Stimulated activated naive CD8-positive, alpha-beta T cell treated with anti-CD3 and anti-CD28 coated beads, Interleukin-15, amount 100 ng/mL, for 72 hours (primary cell): ENCODE measurements around the gene MPV17L.
"Not testable (repeated sequence)": the region's sequence is repeated elsewhere in the genome, so short reads cannot be mapped to it uniquely, and the experiment has no call there.

Source experiments
- ATAC-seq: fragments of 150-1000 bp; cut with Tn5 transposase; 2 replicates; pipeline ENCODE4 v1.10.0; 2021; ENCODE audit warnings: mild to moderate bottlenecking, moderate library complexity
- DNase-seq, 2 donors: peaks; one replicate each; pipeline ENCODE4 v3.0.0; 2021 to 2022
- H3K27ac Mint-ChIP-seq, 2 donors: one replicate each; pipeline ENCODE4 v1.8.0; 2022; ENCODE audit warnings: mild to moderate bottlenecking in 2 of 2, mixed read lengths in 2 of 2, moderate library complexity in 2 of 2
- H3K27me3 Mint-ChIP-seq: one replicate; pipeline ENCODE4 v1.8.0; 2022; ENCODE audit warnings: mixed read lengths
- H3K4me1 Mint-ChIP-seq: one replicate; pipeline ENCODE4 v1.8.0; 2022; ENCODE audit warnings: mild to moderate bottlenecking, mixed read lengths
- H3K4me3 Mint-ChIP-seq, 2 donors: one replicate each; pipeline ENCODE4 v1.8.0; 2022; ENCODE audit warnings: mild to moderate bottlenecking in 2 of 2, mixed read lengths in 2 of 2, moderate library complexity in 1 of 2
- H3K9me3 Mint-ChIP-seq, 2 donors: one replicate each; pipeline ENCODE4 v1.8.0; 2022; ENCODE audit warnings: mixed read lengths in 2 of 2

Gene MPV17L

GRCh38 chr16:15395631-15396508 is at the start of gene MPV17L:
Gene MPV17L, plus strand, starts transcription at chr16:15395754. Its CDS starts 144 bp downstream, at chr16:15395898.
- H3K27ac Mint-ChIP-seq, H3K9me3 Mint-ChIP-seq, H3K4me1 Mint-ChIP-seq: not testable (repeated sequence)
- Mint-ChIP-seq H3K27me3 (peaks cover 43% of the 10 kb centered on the region), H3K4me3 (peak within 1 kb of the TSS; percentile 44 to 60)
- ATAC-seq: peak; percentile 62
- peak in 1 of 2 donors; percentile 3 for DNase-seq

- ATAC-seq, H3K4me1 Mint-ChIP-seq, H3K9me3 Mint-ChIP-seq, H3K27me3 Mint-ChIP-seq, DNase-seq, H3K27ac Mint-ChIP-seq, H3K4me3 Mint-ChIP-seq: not testable (repeated sequence)
These were observed 46.8 kb upstream of the MPV17L start for GRCh38 chr16:15348721-15349120.

GRCh38 chr16:15351251-15351650 is 44.3 kb upstream of the MPV17L start:
- not testable (repeated sequence) for H3K27ac Mint-ChIP-seq, ATAC-seq, H3K4me3 Mint-ChIP-seq, H3K4me1 Mint-ChIP-seq, DNase-seq, H3K27me3 Mint-ChIP-seq, H3K9me3 Mint-ChIP-seq

GRCh38 chr16:15351745-15352144 is 43.8 kb upstream of the MPV17L start:
- not testable (repeated sequence) for H3K27me3 Mint-ChIP-seq, H3K4me1 Mint-ChIP-seq, H3K4me3 Mint-ChIP-seq, ATAC-seq, DNase-seq, H3K9me3 Mint-ChIP-seq, H3K27ac Mint-ChIP-seq

GRCh38 chr16:15352852-15353251 is 42.7 kb upstream of the MPV17L start:
- not testable (repeated sequence) for H3K4me1 Mint-ChIP-seq, ATAC-seq, H3K27me3 Mint-ChIP-seq, H3K27ac Mint-ChIP-seq, H3K4me3 Mint-ChIP-seq, H3K9me3 Mint-ChIP-seq, DNase-seq

GRCh38 chr16:15354846-15355245 is 40.7 kb upstream of the MPV17L start:
- not testable (repeated sequence) for H3K27me3 Mint-ChIP-seq, DNase-seq, ATAC-seq, H3K4me3 Mint-ChIP-seq, H3K27ac Mint-ChIP-seq, H3K9me3 Mint-ChIP-seq, H3K4me1 Mint-ChIP-seq

GRCh38 chr16:15357495-15357894 is 38.1 kb upstream of the MPV17L start:
- H3K27me3 Mint-ChIP-seq, ATAC-seq, H3K4me3 Mint-ChIP-seq, H3K9me3 Mint-ChIP-seq, H3K4me1 Mint-ChIP-seq, DNase-seq, H3K27ac Mint-ChIP-seq: not testable (repeated sequence)

GRCh38 chr16:15378194-15378593 is 17.4 kb upstream of the MPV17L start, which contains the start of gene NPIPA5:
Gene NPIPA5, minus strand, starts transcription at chr16:15378294. Its CDS starts 0 bp downstream, at chr16:15378294.
- not testable (repeated sequence) for H3K4me1 Mint-ChIP-seq, H3K9me3 Mint-ChIP-seq, H3K4me3 Mint-ChIP-seq, ATAC-seq, H3K27ac Mint-ChIP-seq, DNase-seq, H3K27me3 Mint-ChIP-seq

GRCh38 chr16:15382810-15383209 is 12.7 kb upstream of the MPV17L start:
- H3K4me1 Mint-ChIP-seq, DNase-seq, H3K4me3 Mint-ChIP-seq, H3K27me3 Mint-ChIP-seq, H3K27ac Mint-ChIP-seq, ATAC-seq, H3K9me3 Mint-ChIP-seq: not testable (repeated sequence)

- H3K27me3 Mint-ChIP-seq, H3K9me3 Mint-ChIP-seq, H3K4me1 Mint-ChIP-seq, H3K27ac Mint-ChIP-seq, ATAC-seq, H3K4me3 Mint-ChIP-seq, DNase-seq: not testable (repeated sequence)
These were observed 7.5 kb upstream of the MPV17L start for GRCh38 chr16:15388060-15388459.

- H3K9me3 Mint-ChIP-seq, H3K27me3 Mint-ChIP-seq, DNase-seq, H3K27ac Mint-ChIP-seq, H3K4me3 Mint-ChIP-seq, ATAC-seq, H3K4me1 Mint-ChIP-seq: not testable (repeated sequence)
These were observed 5.6 kb upstream of the MPV17L start for GRCh38 chr16:15389916-15390315.

- ATAC-seq, DNase-seq, H3K27ac Mint-ChIP-seq, H3K4me3 Mint-ChIP-seq, H3K9me3 Mint-ChIP-seq, H3K4me1 Mint-ChIP-seq: not testable (repeated sequence)
- H3K27me3 Mint-ChIP-seq: peaks cover 34% of the 10 kb centered on the region
These were observed 2.5 kb upstream of the MPV17L start for GRCh38 chr16:15393025-15393424.

GRCh38 chr16:15396509-15396829 is 915 bp downstream of the MPV17L start:
- peaks cover 43% of the 10 kb centered on the region for H3K27me3 Mint-ChIP-seq
- H3K4me1 Mint-ChIP-seq, DNase-seq, H3K27ac Mint-ChIP-seq, H3K9me3 Mint-ChIP-seq, ATAC-seq: not testable (repeated sequence)
- H3K4me3 Mint-ChIP-seq: peak overlapping the region in 1 of 2 donors; percentile 29

GRCh38 chr16:15396948-15397594 is 1.5 kb downstream of the MPV17L start:
- DNase-seq: no peak
- H3K9me3 Mint-ChIP-seq: no peaks in the 10 kb centered on the region
- H3K4me3 Mint-ChIP-seq: no peak overlapping the region
- no peak overlapping the region for H3K27ac Mint-ChIP-seq
- peaks cover 43% of the 10 kb centered on the region for H3K27me3 Mint-ChIP-seq
- no peak for ATAC-seq
- no peaks in the 10 kb centered on the region for H3K4me1 Mint-ChIP-seq

- DNase-seq (no peak), ATAC-seq (no peak)
- H3K4me3 Mint-ChIP-seq: no peak overlapping the region
- H3K4me1 Mint-ChIP-seq: no peaks in the 10 kb centered on the region
- H3K27me3 Mint-ChIP-seq: peaks cover 43% of the 10 kb centered on the region
- H3K27ac Mint-ChIP-seq: peak overlapping the region in 1 of 2 donors; percentile 46
- no peaks in the 10 kb centered on the region for H3K9me3 Mint-ChIP-seq
These were observed 3.2 kb downstream of the MPV17L start for GRCh38 chr16:15398618-15399316.

GRCh38 chr16:15399317-15399716 is 3.8 kb downstream of the MPV17L start:
- Mint-ChIP-seq H3K27me3 (peaks cover 42% of the 10 kb centered on the region), H3K9me3 (no peaks in the 10 kb centered on the region), H3K4me3 (no peak overlapping the region), H3K4me1 (no peaks in the 10 kb centered on the region), H3K27ac (no peak overlapping the region)
- ATAC-seq (no peak), DNase-seq (no peak)
